Measurements from ENCODE around the gene CHRNA10. TPM values are rescaled to one million over a fixed set of nuclear protein-coding genes. Genes with fewer than 3 reads are reported as not detected.
A peak's percentile ranks its signal among the peaks of the same experiment; 100 is the strongest.

Gene CHRNA10
- total RNA-seq, 1 donor from 2014 or later, result 1.0 TPM

DNA sequence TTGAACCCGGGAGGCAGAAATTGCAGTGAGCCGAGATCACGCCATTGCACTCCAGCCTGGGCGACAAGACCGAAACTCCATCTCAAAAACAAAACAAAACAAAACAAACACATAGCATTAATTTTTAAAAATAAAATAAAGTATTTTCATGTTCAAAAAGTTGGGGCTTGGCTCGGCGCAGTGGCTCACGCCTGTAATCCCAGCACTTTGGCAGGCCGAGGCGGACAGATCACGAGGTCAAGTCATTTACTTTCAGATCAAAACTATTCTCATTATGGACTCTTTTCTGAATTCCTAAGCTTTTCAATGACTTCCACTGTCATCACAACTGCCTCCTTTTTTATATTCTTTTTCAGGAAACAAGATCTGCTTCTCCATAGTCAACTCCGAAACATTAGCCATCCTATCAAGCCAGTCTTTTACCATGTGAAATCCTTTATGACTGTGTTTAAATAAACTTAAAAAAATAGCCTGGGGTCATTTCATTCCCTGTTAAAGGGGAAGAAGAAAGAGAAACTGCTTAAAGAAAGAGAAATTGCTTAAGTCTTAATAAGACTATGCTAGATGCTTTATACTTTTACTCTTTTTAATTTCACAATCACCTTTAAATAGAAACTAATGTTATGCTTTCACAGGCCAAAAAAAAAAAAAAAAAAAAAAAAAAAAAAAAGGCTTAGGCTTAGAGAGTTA is 13.1 kb upstream of the CHRNA10 start:
- no peak for DNase-seq
- H3K36me3 ChIP-seq, result peaks cover 93% of the 10 kb centered on the region
- peaks cover 40% of the 10 kb centered on the region for H3K4me1 ChIP-seq
- TF ChIP-seq, protein P1, sequence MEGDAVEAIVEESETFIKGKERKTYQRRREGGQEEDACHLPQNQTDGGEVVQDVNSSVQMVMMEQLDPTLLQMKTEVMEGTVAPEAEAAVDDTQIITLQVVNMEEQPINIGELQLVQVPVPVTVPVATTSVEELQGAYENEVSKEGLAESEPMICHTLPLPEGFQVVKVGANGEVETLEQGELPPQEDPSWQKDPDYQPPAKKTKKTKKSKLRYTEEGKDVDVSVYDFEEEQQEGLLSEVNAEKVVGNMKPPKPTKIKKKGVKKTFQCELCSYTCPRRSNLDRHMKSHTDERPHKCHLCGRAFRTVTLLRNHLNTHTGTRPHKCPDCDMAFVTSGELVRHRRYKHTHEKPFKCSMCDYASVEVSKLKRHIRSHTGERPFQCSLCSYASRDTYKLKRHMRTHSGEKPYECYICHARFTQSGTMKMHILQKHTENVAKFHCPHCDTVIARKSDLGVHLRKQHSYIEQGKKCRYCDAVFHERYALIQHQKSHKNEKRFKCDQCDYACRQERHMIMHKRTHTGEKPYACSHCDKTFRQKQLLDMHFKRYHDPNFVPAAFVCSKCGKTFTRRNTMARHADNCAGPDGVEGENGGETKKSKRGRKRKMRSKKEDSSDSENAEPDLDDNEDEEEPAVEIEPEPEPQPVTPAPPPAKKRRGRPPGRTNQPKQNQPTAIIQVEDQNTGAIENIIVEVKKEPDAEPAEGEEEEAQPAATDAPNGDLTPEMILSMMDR (IDR thresholded peaks at IDR 0.05; ENCODE audit: borderline replicate concordance), result no peak
- intact Hi-C loops (cut with micrococcal nuclease), result no loop called here
- no peaks in the 10 kb centered on the region for H3K9me3 ChIP-seq (replicated peaks)
- H3K27ac ChIP-seq (replicated peaks), result peak overlapping the region; percentile 31
- H3K27me3 ChIP-seq (ENCODE audit: low read depth), result no peaks in the 10 kb centered on the region
- H3K4me3 ChIP-seq, result no peak overlapping the region

GRCh38 chr11:3683039-3683438 is 11.9 kb upstream of the CHRNA10 start:
- Histone ChIP-seq H3K4me1 (peaks cover 40% of the 10 kb centered on the region), H3K27ac (replicated peaks) (peak overlapping the region; percentile 66), H3K36me3 (peaks cover 94% of the 10 kb centered on the region), H3K27me3 (ENCODE audit: low read depth) (no peaks in the 10 kb centered on the region), H3K9me3 (replicated peaks) (no peaks in the 10 kb centered on the region), H3K4me3 (no peak overlapping the region)
- TF ChIP-seq, protein P1 (IDR thresholded peaks at IDR 0.05; ENCODE audit: borderline replicate concordance), result no peak
- DNase-seq, result no peak
- intact Hi-C loops (cut with micrococcal nuclease), result no loop called here

DNA sequence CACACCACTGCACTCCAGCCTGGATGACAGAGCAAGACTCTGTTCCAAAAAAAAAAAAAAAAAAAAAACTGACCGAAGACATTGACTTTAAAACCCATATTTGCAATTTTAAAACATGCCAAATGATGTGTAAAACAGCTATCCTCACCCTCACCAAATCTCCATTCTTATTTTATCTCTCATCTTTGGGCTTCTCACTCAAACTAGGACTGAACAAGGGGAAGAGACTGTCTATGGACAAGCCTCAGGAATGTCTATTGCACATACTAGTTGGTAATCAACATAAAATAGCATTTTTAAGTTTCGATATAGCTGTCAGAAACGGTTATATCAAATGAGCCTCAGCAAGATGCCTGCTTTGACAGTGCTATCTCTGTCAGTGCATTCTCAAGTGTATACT is 7.9 kb upstream of the CHRNA10 start:
- TF ChIP-seq, protein P1 (IDR thresholded peaks at IDR 0.05; ENCODE audit: borderline replicate concordance), result no peak
- peaks cover 19% of the 10 kb centered on the region for H3K4me1 ChIP-seq
- H3K27me3 ChIP-seq (ENCODE audit: low read depth), result no peaks in the 10 kb centered on the region
- no peak for DNase-seq
- H3K27ac ChIP-seq (replicated peaks), result no peak overlapping the region
- intact Hi-C loops (cut with micrococcal nuclease), result no loop called here
- H3K4me3 ChIP-seq, result no peak overlapping the region
- H3K36me3 ChIP-seq, result peaks cover 100% of the 10 kb centered on the region
- no peaks in the 10 kb centered on the region for H3K9me3 ChIP-seq (replicated peaks)

DNA sequence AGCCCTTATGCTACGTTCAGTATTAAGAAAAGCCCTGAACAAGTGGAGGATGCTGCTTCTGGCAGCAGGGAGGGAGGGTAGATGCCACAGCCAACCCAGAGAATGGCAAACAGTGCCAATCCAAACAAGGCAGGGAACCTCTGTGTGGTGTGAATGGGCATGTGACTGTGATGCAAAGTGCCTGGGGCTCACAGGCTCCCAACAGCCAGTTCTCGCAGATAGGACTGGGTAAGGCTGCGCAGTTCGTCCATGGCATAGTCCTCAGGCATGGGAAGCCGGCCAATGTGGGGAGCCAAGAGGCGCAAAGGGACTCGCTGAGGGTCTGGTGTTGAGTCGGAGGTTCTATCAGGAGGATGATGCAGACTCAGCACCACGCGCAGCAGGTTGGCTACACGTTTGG is 4.8 kb upstream of the CHRNA10 start:
- peaks cover 87% of the 10 kb centered on the region for H3K36me3 ChIP-seq
- H3K4me3 ChIP-seq, result no peak overlapping the region
- H3K9me3 ChIP-seq (replicated peaks), result no peaks in the 10 kb centered on the region
- H3K4me1 ChIP-seq, result peaks cover 9% of the 10 kb centered on the region
- TF ChIP-seq, protein P1 (IDR thresholded peaks at IDR 0.05; ENCODE audit: borderline replicate concordance), result no peak
- H3K27me3 ChIP-seq (ENCODE audit: low read depth), result no peaks in the 10 kb centered on the region
- intact Hi-C loops (cut with micrococcal nuclease), result no loop called here
- H3K27ac ChIP-seq (replicated peaks), result no peak overlapping the region
- DNase-seq, result no peak

DNA sequence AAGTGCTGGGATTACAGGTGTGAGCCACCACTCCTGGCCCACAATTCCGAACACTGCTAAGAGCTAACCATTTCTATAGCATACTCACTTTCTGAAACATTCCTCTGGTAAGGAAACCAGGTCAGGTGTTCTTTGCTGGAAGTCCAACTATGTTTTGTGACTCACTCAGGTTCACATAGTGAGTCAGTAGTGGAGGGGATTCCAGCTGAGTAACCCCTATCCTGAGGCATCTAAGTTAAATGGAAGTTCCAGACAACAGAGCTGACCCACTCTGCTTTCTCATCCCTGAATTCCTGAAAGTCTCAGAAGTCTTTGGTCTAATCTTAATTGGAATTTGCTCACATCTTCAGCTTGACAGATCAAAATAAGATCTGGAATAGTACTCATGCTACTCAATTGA is 3.0 kb upstream of the CHRNA10 start:
- H3K4me3 ChIP-seq, result no peak overlapping the region
- peaks cover 26% of the 10 kb centered on the region for H3K4me1 ChIP-seq
- no peak overlapping the region for H3K27ac ChIP-seq (replicated peaks)
- intact Hi-C loops (cut with micrococcal nuclease), result no loop called here
- no peaks in the 10 kb centered on the region for H3K9me3 ChIP-seq (replicated peaks)
- no peak for DNase-seq
- TF ChIP-seq, protein P1 (IDR thresholded peaks at IDR 0.05; ENCODE audit: borderline replicate concordance), result no peak
- no peaks in the 10 kb centered on the region for H3K27me3 ChIP-seq (ENCODE audit: low read depth)
- peaks cover 74% of the 10 kb centered on the region for H3K36me3 ChIP-seq
